Measurements from ENCODE around the gene MAG. TPM values are rescaled to one million over a fixed set of nuclear protein-coding genes. Genes with fewer than 3 reads are reported as not detected.

Gene MAG
- 0.47 TPM for total RNA-seq

GRCh38 chr19:35291916-35292315 lies at the start of gene MAG:
Gene MAG (plus strand): TSS chr19:35292161. CDS start chr19:35295409, 3,248 bp downstream.
- peak; percentile 77 for DNase-seq

GRCh38 chr19:35246466-35247092 lies 45.4 kb upstream of the MAG start:
- DNase-seq, result no peak

GRCh38 chr19:35247526-35248309 lies 44.2 kb upstream of the MAG start:
- no peak for DNase-seq

GRCh38 chr19:35248310-35249145 lies 43.4 kb upstream of the MAG start, which contains the start of gene LSR:
Gene LSR (plus strand): TSS chr19:35249002. CDS start chr19:35249023, 21 bp downstream.
- no peak for DNase-seq

GRCh38 chr19:35249146-35249847 lies 42.7 kb upstream of the MAG start:
- no peak for DNase-seq

- DNase-seq, result no peak
Measured at GRCh38 chr19:35249848-35250711, 41.9 kb upstream of the MAG start.

GRCh38 chr19:35251456-35251855 lies 40.5 kb upstream of the MAG start:
- DNase-seq, result no peak

- DNase-seq, result no peak
Measured at GRCh38 chr19:35253316-35254286, 38.4 kb upstream of the MAG start.

GRCh38 chr19:35254341-35255297 lies 37.3 kb upstream of the MAG start:
- DNase-seq, result no peak

- no peak for DNase-seq
Measured at GRCh38 chr19:35256566-35256965, 35.4 kb upstream of the MAG start.

- no peak for DNase-seq
Measured at GRCh38 chr19:35257113-35257461, 34.9 kb upstream of the MAG start.

- no peak for DNase-seq
Measured at GRCh38 chr19:35260694-35261304, 31.2 kb upstream of the MAG start.

GRCh38 chr19:35261356-35262100 lies 30.4 kb upstream of the MAG start:
- no peak for DNase-seq

- DNase-seq, result no peak
Measured at GRCh38 chr19:35262101-35262761, 29.7 kb upstream of the MAG start.

- no peak for DNase-seq
Measured at GRCh38 chr19:35264268-35265125, 27.5 kb upstream of the MAG start.
